ENCODE results near the gene GPR61. TPM values are rescaled to one million over a fixed set of nuclear protein-coding genes. Genes with fewer than 3 reads are reported as not detected.

The GPR61 gene
- total and polyA plus RNA-seq, 2 of the 4 experiments (the other 2 are of a cell fraction): not detected

DNA sequence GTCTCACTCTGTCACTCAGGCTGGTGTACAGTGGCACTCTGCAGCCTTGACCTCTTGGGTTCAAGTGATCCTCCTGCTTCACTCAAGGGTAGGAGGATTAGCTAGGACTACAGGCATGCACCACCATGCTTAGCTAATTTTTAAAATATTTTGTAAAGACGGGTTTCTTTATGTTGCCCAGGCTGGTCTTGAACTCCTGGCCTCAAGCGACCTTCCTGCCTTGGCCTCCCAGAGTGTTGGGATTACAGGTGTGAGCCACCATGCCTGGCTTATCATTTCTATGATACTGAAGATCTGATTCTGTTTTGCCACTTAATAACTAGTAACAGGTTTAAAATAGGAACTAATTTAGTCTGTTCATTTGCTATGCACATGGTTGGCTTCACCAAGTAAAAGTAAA lies 42.3 kb downstream of the GPR61 start:
- H4K5ac ChIP-seq (ENCODE audit: low read depth, low read length): no peak overlapping the region
- H3K4me3 ChIP-seq (ENCODE audit: insufficient read depth, low read depth, low read length): no peak overlapping the region
- no peak overlapping the region for H3K56ac ChIP-seq (ENCODE audit: extremely low read depth, insufficient read depth, low read length)
- no peak overlapping the region for H2AK5ac ChIP-seq (ENCODE audit: low read depth, low read length)
- intact Hi-C loops (cut with micrococcal nuclease) (no loop called here), dilution Hi-C loops (cut with HindIII; ENCODE audit: low sequenced_read_pairs, unreplicated experiment) (no loop called here), in situ Hi-C loops (cut with MboI; ENCODE audit: low sequenced_read_pairs) (no loop called here)
- no peak for DNase-seq
- no peak overlapping the region for H2BK120ac ChIP-seq (ENCODE audit: low read depth, low read length)
- H2AFZ ChIP-seq (replicated peaks; ENCODE audit: low read length, poor library complexity): no peak overlapping the region
- no peak overlapping the region for H3K23ac ChIP-seq (ENCODE audit: low read depth, low read length)
- no peak overlapping the region for H2BK15ac ChIP-seq (ENCODE audit: low read depth, low read length)
- H3K18ac ChIP-seq (ENCODE audit: low read depth, low read length): no peak overlapping the region
- no peak overlapping the region for H3K27ac ChIP-seq (ENCODE audit: insufficient read depth, low read length)
- no peak for TF ChIP-seq RCOR1 (IDR thresholded peaks at IDR 0.05; ENCODE audit: insufficient replicate concordance, low read length)
- no peak for TF ChIP-seq NFE2L2 (IDR thresholded peaks at IDR 0.05; ENCODE audit: low read depth, low read length)
- no peak for TF ChIP-seq SMC3 (IDR thresholded peaks at IDR 0.05; ENCODE audit: low read depth, low read length)
- TF ChIP-seq USF2 (IDR thresholded peaks at IDR 0.05; ENCODE audit: low read depth, low read length): no peak
- no peak for TF ChIP-seq BHLHE40 (IDR thresholded peaks at IDR 0.05; ENCODE audit: low read depth, low read length)
- TF ChIP-seq MXI1 (IDR thresholded peaks at IDR 0.05; ENCODE audit: borderline replicate concordance, low read depth, low read length): no peak
- TF ChIP-seq RAD21 (IDR thresholded peaks at IDR 0.05; ENCODE audit: low read length): no peak
- no peak for TF ChIP-seq FOS (IDR thresholded peaks at IDR 0.05; ENCODE audit: low read depth, low read length)
- TF ChIP-seq CTCF (conservative IDR thresholded peaks at IDR 0.05; ENCODE audit: low read depth, low read length): no peak
- no peak for TF ChIP-seq MAFK (IDR thresholded peaks at IDR 0.05; ENCODE audit: low read depth, low read length)
- no peak for TF ChIP-seq CEBPB (IDR thresholded peaks at IDR 0.05; ENCODE audit: low read depth, low read length)
- H3K4ac ChIP-seq (ENCODE audit: low read depth, low read length): no peak overlapping the region
- H3K9ac ChIP-seq (ENCODE audit: low read depth, low read length): no peak overlapping the region
- no peak overlapping the region for H2BK5ac ChIP-seq (ENCODE audit: low read depth, low read length, poor library complexity, severe bottlenecking)
- H4K91ac ChIP-seq (ENCODE audit: insufficient read depth, low read depth, low read length): no peak overlapping the region
- peaks cover 9% of the 10 kb centered on the region; the same call in 1 of the 2 replicates for H4K20me1 ChIP-seq (ENCODE audit: insufficient read depth, low read length)
- ATAC-seq (ENCODE audit: low read depth): no peak
- ChIA-PET CTCF (no interaction called here), POLR2A (ENCODE audit: unreplicated experiment) (no interaction called here)
- H3K9me3 ChIP-seq (ENCODE audit: control insufficient read depth, insufficient read depth, low read length): no peaks in the 10 kb centered on the region
- peaks cover 8% of the 10 kb centered on the region; the same call in 1 of the 2 replicates for H3K9me1 ChIP-seq (ENCODE audit: insufficient read depth, low read length)
- H2AK9ac ChIP-seq (replicated peaks; ENCODE audit: low read depth, low read length, poor library complexity): no peak overlapping the region
- H3K4me1 ChIP-seq (ENCODE audit: control insufficient read depth, insufficient read depth, low read length): peaks cover 8% of the 10 kb centered on the region
- H4K8ac ChIP-seq (ENCODE audit: low read depth in 2 of 2, low read length in 2 of 2): no peak overlapping the region
- no CpG with 5 or more reads among the region's 2 CpGs for WGBS, 2 experiments (ENCODE audit: extremely low coverage in 2 of 2, insufficient read length in 1 of 2)
- H3K27me3 ChIP-seq (ENCODE audit: control insufficient read depth, insufficient read depth, low read length): no peaks in the 10 kb centered on the region
- H3K4me2 ChIP-seq (ENCODE audit: low read depth, low read length): no peak overlapping the region
- peaks cover 34 to 56% of the 10 kb centered on the region in 2 experiments for H3K79me1 ChIP-seq (ENCODE audit: low read depth in 1 of 2, low read length in 2 of 2)
- BruUV-seq (replicated peaks): no TSS peak
- peaks cover 20% of the 10 kb centered on the region for H3K36me3 ChIP-seq (ENCODE audit: control insufficient read depth, insufficient read depth, low read length)
- H3K14ac ChIP-seq (replicated peaks; ENCODE audit: low read depth, low read length): no peak overlapping the region
- H2BK20ac ChIP-seq (ENCODE audit: low read depth, low read length): no peak overlapping the region
